K562 (cell line): ENCODE data around the gene SPTBN5. TPM values are rescaled to one million over a fixed set of nuclear protein-coding genes. Genes with fewer than 3 reads are reported as not detected.

Experiments
- C11orf30 ChIP-seq: fragments of 450-650 bp; IDR thresholded peaks from 2 replicates; pipeline ENCODE4 v1.6.1; 2016; ENCODE audit warnings: low read depth, mild to moderate bottlenecking
- CBX3 ChIP-seq, 2 experiments: IDR thresholded peaks; 1 replicate in 1 of 2; 2 replicates in 1 of 2; pipeline ENCODE4 v1.6.1; 2012; ENCODE audit warnings: inconsistent platforms in 2 of 2, low read length in 2 of 2, borderline replicate concordance in 1 of 2, control low read depth in 1 of 2
- CREB3 ChIP-seq: fragments of 450-650 bp; conservative IDR thresholded peaks from 2 replicates; pipeline ENCODE4 v1.6.1; 2016; ENCODE audit warnings: missing genetic modification characterization, low read depth, mild to moderate bottlenecking, missing compliant biosample characterization, moderate library complexity
- DDX20 ChIP-seq: fragments of 450-650 bp; IDR thresholded peaks from 2 replicates; pipeline ENCODE4 v1.6.1; 2016; ENCODE audit warnings: missing genetic modification characterization, low read depth, mild to moderate bottlenecking, missing compliant biosample characterization, moderate library complexity
- FOXA1 ChIP-seq: fragments of 450-650 bp; IDR thresholded peaks from 2 replicates; pipeline ENCODE4 v1.6.1; 2016; ENCODE audit warnings: mild to moderate bottlenecking, borderline replicate concordance
- FOXJ2 ChIP-seq: fragments of 200-800 bp; sonication (Bioruptor generic); IDR thresholded peaks from 2 replicates; pipeline ENCODE4 v1.6.1; 2016; ENCODE audit warnings: missing genetic modification characterization, missing compliant biosample characterization
- GABPB1 ChIP-seq: sonication (generic); formaldehyde crosslinking; IDR thresholded peaks from 2 replicates; pipeline ENCODE4 v1.8.0; 2022; ENCODE audit warnings: mild to moderate bottlenecking, missing genetic modification reagents
- MTA1 ChIP-seq: fragments of 450-650 bp; IDR thresholded peaks from 2 replicates; pipeline ENCODE4 v1.6.1; 2017; ENCODE audit warnings: borderline replicate concordance
- POLR2A ChIP-seq: fragments of 450-650 bp; conservative IDR thresholded peaks from 2 replicates; pipeline ENCODE4 v1.6.1; 2016
- USF2 ChIP-seq: sonication (generic); formaldehyde crosslinking; IDR thresholded peaks from 2 replicates; pipeline ENCODE4 v1.5.0; 2020; ENCODE audit warnings: missing genetic modification reagents
- ZNF224 ChIP-seq: sonication (generic); formaldehyde crosslinking; IDR thresholded peaks from 2 replicates; pipeline ENCODE4 v1.8.0; 2022; ENCODE audit warnings: mild to moderate bottlenecking, missing genetic modification reagents
- polyA plus RNA-seq, 8 experiments: library from polyadenylated mRNA; depleted of rRNA in 4 of 8; stranded (reverse) in 5 of 8; unstranded in 3 of 8; fragments of >200 nt; fragmentation: Nextera tagmentation in 2 of 8; fragmentation: Illumina TruSeq in 1 of 8; extraction: Ambion mirVana in 2 of 8; extraction: Trizol in 1 of 8; gene quantifications; 2 replicates each; pipeline versions ENCODE4 v1.2.1 to v1.2.3, GENCODE V29; 2011 to 2014; ENCODE audit warnings: inconsistent platforms in 1 of 8, missing spikeins in 1 of 8
- total RNA-seq, 7 experiments: library from RNA; depleted of rRNA in 6 of 7; stranded (reverse); fragments of >200 nt in 6 of 7; fragmentation: Illumina TruSeq in 2 of 7; extraction: Trizol in 2 of 7; gene quantifications; 2 replicates each; pipeline versions ENCODE4 v1.2.1 to v1.2.3, GENCODE V29; 2011 to 2021; ENCODE audit warnings: low replicate concordance in 1 of 7

The SPTBN5 gene
- total and polyA plus RNA-seq, 9 of the 15 experiments (the other 6 are each of a cell fraction or from before 2014, with no cell fraction given), result 0.02 TPM; not detected in 8

GRCh38 chr15:41840673-41841072 is 53.2 kb downstream of the SPTBN5 start (continued):
- no peak for TF ChIP-seq CBX3 (IDR thresholded peaks at IDR 0.05; ENCODE audit: borderline replicate concordance in 1 of 2, low read length in 2 of 2)
- TF ChIP-seq CREB3 (tag), result no peak
- TF ChIP-seq DDX20 (tag), result no peak
- TF ChIP-seq POLR2A, result no peak
- TF ChIP-seq ZNF224 (CRISPR knock-in tag), result no peak
- TF ChIP-seq USF2, result no peak
- TF ChIP-seq GABPB1 (CRISPR knock-in tag), result no peak
- no peak for TF ChIP-seq C11orf30
- no peak for TF ChIP-seq FOXA1
- TF ChIP-seq MTA1, result no peak
- no peak for TF ChIP-seq FOXJ2 (tag)
- TF ChIP-seq, all 486 proteins: peak for 0
